ENCODE data around the gene HYAL3.

GRCh38 chr3:50318615-50319014 lies 19.4 kb upstream of the HYAL3 start:
- TF ChIP-seq, protein P1, sequence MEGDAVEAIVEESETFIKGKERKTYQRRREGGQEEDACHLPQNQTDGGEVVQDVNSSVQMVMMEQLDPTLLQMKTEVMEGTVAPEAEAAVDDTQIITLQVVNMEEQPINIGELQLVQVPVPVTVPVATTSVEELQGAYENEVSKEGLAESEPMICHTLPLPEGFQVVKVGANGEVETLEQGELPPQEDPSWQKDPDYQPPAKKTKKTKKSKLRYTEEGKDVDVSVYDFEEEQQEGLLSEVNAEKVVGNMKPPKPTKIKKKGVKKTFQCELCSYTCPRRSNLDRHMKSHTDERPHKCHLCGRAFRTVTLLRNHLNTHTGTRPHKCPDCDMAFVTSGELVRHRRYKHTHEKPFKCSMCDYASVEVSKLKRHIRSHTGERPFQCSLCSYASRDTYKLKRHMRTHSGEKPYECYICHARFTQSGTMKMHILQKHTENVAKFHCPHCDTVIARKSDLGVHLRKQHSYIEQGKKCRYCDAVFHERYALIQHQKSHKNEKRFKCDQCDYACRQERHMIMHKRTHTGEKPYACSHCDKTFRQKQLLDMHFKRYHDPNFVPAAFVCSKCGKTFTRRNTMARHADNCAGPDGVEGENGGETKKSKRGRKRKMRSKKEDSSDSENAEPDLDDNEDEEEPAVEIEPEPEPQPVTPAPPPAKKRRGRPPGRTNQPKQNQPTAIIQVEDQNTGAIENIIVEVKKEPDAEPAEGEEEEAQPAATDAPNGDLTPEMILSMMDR (IDR thresholded peaks at IDR 0.05) = no peak
- TF ChIP-seq POLR2A (IDR thresholded peaks at IDR 0.05) = no peak
